ENCODE results near the gene DNAJC30.

The DNAJC30 gene

GRCh38 chr7:73633323-73633722 lies 49.9 kb downstream of the DNAJC30 start:
- no peak for DNase-seq (ENCODE audit: low spot score)
- H3K27ac ChIP-seq = no peak overlapping the region
- no peak overlapping the region for H3K4me3 ChIP-seq
- TF ChIP-seq CTCF (IDR thresholded peaks at IDR 0.05) = no peak

GRCh38 chr7:73631558-73631957 lies 51.7 kb downstream of the DNAJC30 start:
- H3K27ac ChIP-seq = no peak overlapping the region
- H3K4me3 ChIP-seq = no peak overlapping the region
- TF ChIP-seq CTCF (IDR thresholded peaks at IDR 0.05) = no peak
- DNase-seq (ENCODE audit: low spot score) = no peak
